ENCODE measurements around the gene DIAPH1. TPM values are rescaled to one million over a fixed set of nuclear protein-coding genes. Genes with fewer than 3 reads are reported as not detected.
A peak's percentile ranks its signal among the peaks of the same experiment; 100 is the strongest.

DIAPH1 gene
- total RNA-seq, 1 donor from 2014 or later, result 20.4 TPM

GRCh38 chr5:141565826-141566570 is 52.8 kb downstream of the DIAPH1 start:
- no peaks in the 10 kb centered on the region for H4K20me1 ChIP-seq (ENCODE audit: low read depth)
- H3K79me2 ChIP-seq (ENCODE audit: low read depth), result no peaks in the 10 kb centered on the region
- H3K9me3 ChIP-seq (ENCODE audit: low read depth), result no peaks in the 10 kb centered on the region
- Mint-ChIP-seq H3K9me3 (no peaks in the 10 kb centered on the region), H3K27me3 (ENCODE audit: insufficient read depth, low read depth) (no peaks in the 10 kb centered on the region), H3K4me3 (no peak overlapping the region), H3K36me3 (peaks cover 29% of the 10 kb centered on the region), H3K4me1 (peaks cover under 1% of the 10 kb centered on the region), H3K27ac (peak overlapping the region; percentile 13)
- H3K36me3 ChIP-seq, result peaks cover 20% of the 10 kb centered on the region
- no peak overlapping the region for H2AFZ ChIP-seq (replicated peaks)
- no peak overlapping the region for H3K4me3 ChIP-seq
- H3K27ac ChIP-seq, result no peak overlapping the region
- DNase-seq (ENCODE audit: low spot score), result no peak
- no peak overlapping the region for H3K9ac ChIP-seq
- H3K4me2 ChIP-seq, result no peak overlapping the region
- H3K27me3 ChIP-seq, result no peaks in the 10 kb centered on the region
- TF ChIP-seq EZH2phosphoT487 (IDR thresholded peaks at IDR 0.05), result no peak
- TF ChIP-seq CTCF (IDR thresholded peaks at IDR 0.05), result no peak
- peaks cover 38% of the 10 kb centered on the region for H3F3A ChIP-seq (ENCODE audit: low read depth)
- H3K4me1 ChIP-seq, result no peaks in the 10 kb centered on the region

GRCh38 chr5:141564216-141564692 is 54.5 kb downstream of the DIAPH1 start:
- peaks cover 30% of the 10 kb centered on the region for H3K36me3 Mint-ChIP-seq
- H3K4me3 Mint-ChIP-seq, result no peak overlapping the region
- peak; percentile 88 for DNase-seq (ENCODE audit: low spot score)
- peak overlapping the region; percentile 52 for H3K27ac Mint-ChIP-seq
- Histone ChIP-seq H3K4me1 (peaks cover 9% of the 10 kb centered on the region), H3K4me3 (no peak overlapping the region), H3K9ac (no peak overlapping the region), H4K20me1 (ENCODE audit: low read depth) (no peaks in the 10 kb centered on the region), H3K36me3 (peaks cover 20% of the 10 kb centered on the region), H3K4me2 (no peak overlapping the region), H3K79me2 (ENCODE audit: low read depth) (no peaks in the 10 kb centered on the region), H3F3A (ENCODE audit: low read depth) (peaks cover 41% of the 10 kb centered on the region), H3K27ac (peak overlapping the region; percentile 75), H3K9me3 (ENCODE audit: low read depth) (no peaks in the 10 kb centered on the region), H2AFZ (replicated peaks) (no peak overlapping the region), H3K27me3 (no peaks in the 10 kb centered on the region)
- TF ChIP-seq EZH2phosphoT487 (IDR thresholded peaks at IDR 0.05) (no peak), CTCF (IDR thresholded peaks at IDR 0.05) (peak; percentile 99)
- H3K4me1 Mint-ChIP-seq, result peaks cover 14% of the 10 kb centered on the region
- no peaks in the 10 kb centered on the region for H3K27me3 Mint-ChIP-seq (ENCODE audit: insufficient read depth, low read depth)
- no peaks in the 10 kb centered on the region for H3K9me3 Mint-ChIP-seq

GRCh38 chr5:141560725-141561483 is 57.9 kb downstream of the DIAPH1 start:
- Mint-ChIP-seq H3K9me3 (peaks cover 16% of the 10 kb centered on the region), H3K36me3 (peaks cover 50% of the 10 kb centered on the region), H3K27me3 (ENCODE audit: insufficient read depth, low read depth) (no peaks in the 10 kb centered on the region), H3K27ac (peak overlapping the region; percentile 98), H3K4me3 (peak overlapping the region; percentile 69), H3K4me1 (peaks cover 21% of the 10 kb centered on the region)
- Histone ChIP-seq H2AFZ (replicated peaks) (no peak overlapping the region), H3K9me3 (ENCODE audit: low read depth) (no peaks in the 10 kb centered on the region), H3K4me1 (peaks cover 9% of the 10 kb centered on the region), H3K27ac (peak overlapping the region; percentile 95), H3K4me2 (peak overlapping the region; percentile 68), H3K27me3 (no peaks in the 10 kb centered on the region), H3K4me3 (peak overlapping the region; percentile 28), H3F3A (ENCODE audit: low read depth) (peaks cover 41% of the 10 kb centered on the region), H4K20me1 (ENCODE audit: low read depth) (no peaks in the 10 kb centered on the region), H3K9ac (peak overlapping the region; percentile 54), H3K79me2 (ENCODE audit: low read depth) (no peaks in the 10 kb centered on the region), H3K36me3 (peaks cover 23% of the 10 kb centered on the region)
- peak; percentile 94 for DNase-seq (ENCODE audit: low spot score)
- peak; percentile 89 for TF ChIP-seq CTCF (IDR thresholded peaks at IDR 0.05)
- TF ChIP-seq EZH2 (IDR thresholded peaks at IDR 0.05), result no peak

Data from neural progenitor cell (in vitro differentiated cells).